NOMO-1 treated with dmso at 0.1 percent for 144 hours (cell line): ENCODE data around the gene TAS2R41.
"Not testable (repeated sequence)": the region's sequence is repeated elsewhere in the genome, so short reads cannot be mapped to it uniquely, and the experiment has no call there.

Source experiments
- DNase-seq: peaks from one replicate; lab custom pipeline; 2025; ENCODE audit not compliant: unreplicated experiment; lab: John Stamatoyannopoulos, UW

The TAS2R41 gene

DNA sequence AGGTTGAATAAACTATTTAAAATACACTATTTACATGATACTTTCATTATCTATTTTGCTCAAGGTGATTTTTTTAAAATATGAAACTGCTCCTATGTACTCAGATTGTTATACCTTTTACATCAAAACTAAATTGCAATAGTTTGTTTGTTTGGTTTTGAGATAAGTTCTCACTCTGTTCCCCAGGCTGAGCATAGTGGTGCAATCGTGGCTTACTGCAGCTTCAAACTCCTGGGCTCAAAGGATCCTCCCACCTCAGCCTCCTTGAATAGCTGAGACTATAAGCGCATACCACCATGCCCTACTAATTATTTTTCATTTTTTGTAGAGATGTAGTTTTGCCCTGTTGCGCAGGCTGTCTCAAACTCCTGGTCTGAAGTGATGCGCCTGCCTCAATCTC, 21.7 kb upstream of the TAS2R41 start:
- DNase-seq: no peak

- no peak for DNase-seq
These were observed 20.5 kb upstream of the TAS2R41 start for GRCh38 chr7:143456992-143457793.

DNA sequence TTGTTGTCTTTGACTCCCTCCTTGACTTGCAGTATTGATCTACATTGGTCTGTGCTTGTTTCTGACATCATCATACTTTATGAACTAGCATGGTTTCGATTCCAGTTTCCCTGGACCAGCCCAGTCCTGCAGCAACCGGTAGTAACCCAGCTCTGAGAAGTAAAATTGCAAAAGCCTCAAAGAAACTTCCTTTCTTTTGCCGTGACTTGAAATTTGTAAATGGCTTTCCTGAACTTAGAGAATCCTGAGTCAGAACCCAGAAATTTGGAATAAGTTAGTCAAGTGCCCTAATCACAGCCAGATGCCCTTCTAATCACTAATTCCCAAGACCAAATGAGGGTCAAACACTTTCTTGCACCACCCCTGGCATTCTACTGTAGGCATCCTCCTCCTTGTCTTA, 19.4 kb upstream of the TAS2R41 start:
- DNase-seq: no peak

DNA sequence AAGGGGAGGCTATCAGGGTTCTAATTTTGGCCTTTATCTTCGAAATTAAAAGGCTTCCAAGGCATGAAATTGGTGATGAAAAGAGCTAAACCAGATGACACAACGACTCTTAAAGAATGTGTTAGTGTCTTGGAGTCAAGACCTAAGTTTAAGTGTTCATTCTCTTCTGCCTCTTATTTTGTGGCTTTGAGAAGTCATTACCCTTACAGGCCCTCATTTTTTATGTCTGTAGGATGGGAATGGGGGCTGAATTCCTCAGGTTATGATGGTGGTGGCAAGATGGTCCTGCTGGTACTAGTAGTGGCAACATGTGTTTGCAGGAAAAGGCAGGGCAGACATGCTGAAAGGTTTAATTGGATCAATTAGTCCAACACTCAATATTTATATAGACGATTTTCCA, 19.0 kb upstream of the TAS2R41 start:
- no peak for DNase-seq

DNA sequence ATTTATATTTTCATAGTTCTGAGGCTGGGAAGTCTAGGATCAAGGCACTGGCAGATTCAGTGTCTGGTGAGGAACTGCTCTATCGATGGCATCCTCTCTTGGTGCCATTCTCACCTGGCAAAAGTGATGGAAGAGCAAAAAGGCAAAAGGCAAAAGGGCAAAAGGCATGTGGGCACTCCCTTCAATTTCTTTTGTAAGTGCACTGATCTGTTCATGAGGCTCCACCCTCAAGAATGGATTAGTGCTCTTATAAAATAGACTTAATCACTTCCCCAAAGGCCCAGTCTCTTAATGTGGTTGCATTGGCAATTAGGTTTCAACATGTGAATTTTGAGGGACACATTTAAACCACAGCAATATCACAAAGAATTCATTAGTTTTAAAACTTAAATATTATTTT, 18.3 kb upstream of the TAS2R41 start:
- DNase-seq: no peak

- DNase-seq: no peak
These were observed 17.2 kb upstream of the TAS2R41 start for GRCh38 chr7:143460271-143460979.

GRCh38 chr7:143462045-143462444, 15.6 kb upstream of the TAS2R41 start:
- DNase-seq: no peak

DNA sequence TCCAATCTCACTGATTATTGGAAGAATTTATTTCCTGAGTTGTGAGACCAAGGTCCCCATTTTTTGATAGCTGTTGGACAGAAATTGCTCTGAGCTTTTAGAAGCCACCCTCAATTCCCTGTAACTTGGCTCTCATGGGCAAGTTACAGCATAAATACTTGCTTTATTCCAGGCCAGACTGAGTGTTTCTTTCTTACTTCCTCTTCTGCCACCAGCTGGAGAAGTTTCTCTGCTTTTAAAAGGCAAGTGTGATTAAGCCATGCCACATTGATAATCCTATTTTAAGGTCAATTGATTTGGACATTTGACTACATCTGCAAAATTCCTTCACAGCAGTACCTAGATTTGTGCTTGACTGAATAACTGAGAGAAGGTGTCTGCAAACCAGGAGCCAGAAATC, 14.1 kb upstream of the TAS2R41 start:
- no peak for DNase-seq

DNA sequence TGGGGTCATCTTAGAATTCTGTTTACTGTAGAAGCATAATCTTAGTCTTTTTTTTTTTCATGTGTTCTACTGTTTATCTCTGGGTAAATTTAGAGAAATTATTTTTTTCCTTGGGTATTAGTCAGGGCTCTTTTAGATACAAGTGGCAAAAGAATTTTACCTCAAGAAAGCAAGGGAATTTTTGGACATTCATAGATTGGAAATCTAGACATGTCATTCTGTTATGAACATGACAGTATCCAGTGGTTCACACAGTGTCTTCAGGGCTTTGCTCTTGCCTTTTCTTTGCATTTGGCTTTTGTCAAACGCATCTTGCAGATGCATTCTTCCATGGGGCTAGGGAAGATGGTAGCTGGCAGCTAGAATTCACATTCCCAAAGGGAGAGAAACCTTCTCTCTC, 13.7 kb upstream of the TAS2R41 start:
- DNase-seq: no peak

DNA sequence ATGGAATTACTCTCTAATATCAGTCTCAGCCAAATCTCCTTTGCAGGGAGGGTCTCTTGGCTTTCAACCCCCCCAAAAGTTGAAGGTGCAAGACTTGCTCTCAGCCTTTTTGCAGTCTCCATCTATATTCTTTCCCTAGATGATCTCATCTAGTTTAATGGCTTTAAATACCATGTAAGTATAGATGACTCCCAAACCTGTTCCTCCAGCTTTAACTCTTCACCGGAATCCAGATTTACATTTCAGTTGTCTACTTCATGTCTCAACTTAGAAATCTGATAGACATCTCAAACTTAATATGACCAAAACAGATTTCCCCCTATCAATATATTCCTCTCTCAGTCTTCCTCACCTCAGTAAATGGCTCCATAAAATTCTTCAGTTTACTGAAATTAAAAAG, 9.9 kb upstream of the TAS2R41 start:
- no peak for DNase-seq

GRCh38 chr7:143472071-143472689, 5.5 kb upstream of the TAS2R41 start:
- DNase-seq: not testable (repeated sequence)

- no peak for DNase-seq
These were observed 1.5 kb downstream of the TAS2R41 start for GRCh38 chr7:143479055-143479766.

DNA sequence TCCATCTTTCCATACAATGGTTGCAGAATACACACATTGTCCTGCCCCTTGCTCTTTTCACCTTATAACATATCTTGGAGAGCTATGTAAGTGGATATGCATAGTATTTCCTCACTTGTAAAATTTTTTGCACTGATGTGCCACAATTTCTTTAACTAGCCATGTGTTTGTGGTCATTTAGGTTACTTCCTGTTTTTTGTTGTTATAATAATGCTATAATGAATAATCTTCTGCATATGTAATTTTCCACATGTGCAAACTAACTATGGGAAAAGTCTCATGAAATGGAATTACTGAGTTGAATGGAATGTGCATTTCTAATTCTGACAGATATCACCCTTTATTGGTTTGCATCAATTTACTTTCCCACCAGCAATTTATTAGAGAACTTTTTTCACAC, 2.8 kb downstream of the TAS2R41 start:
- DNase-seq: no peak

- DNase-seq: no peak
These were observed 6.4 kb downstream of the TAS2R41 start for GRCh38 chr7:143484119-143484518.

DNA sequence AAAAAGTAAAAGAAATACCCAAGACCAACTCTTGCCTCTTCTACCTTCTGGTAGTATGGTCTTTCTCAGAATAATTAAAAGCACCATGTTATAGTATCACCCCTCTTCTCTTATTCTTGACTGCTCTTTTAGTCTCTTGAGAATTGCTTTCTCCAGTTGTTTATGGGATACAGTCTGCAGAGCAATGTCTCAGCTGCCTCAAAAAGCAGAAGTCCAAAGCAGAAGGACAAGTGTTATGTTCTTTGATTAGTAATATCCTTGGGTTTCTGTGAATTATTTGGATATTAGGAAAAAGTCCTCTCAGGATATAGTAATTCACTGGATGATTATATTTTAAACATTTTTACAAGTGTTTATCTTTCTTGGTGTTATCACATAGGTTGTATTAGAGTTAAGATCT, 7.4 kb downstream of the TAS2R41 start:
- no peak for DNase-seq

GRCh38 chr7:143485500-143485899, 7.8 kb downstream of the TAS2R41 start:
- DNase-seq: no peak

DNA sequence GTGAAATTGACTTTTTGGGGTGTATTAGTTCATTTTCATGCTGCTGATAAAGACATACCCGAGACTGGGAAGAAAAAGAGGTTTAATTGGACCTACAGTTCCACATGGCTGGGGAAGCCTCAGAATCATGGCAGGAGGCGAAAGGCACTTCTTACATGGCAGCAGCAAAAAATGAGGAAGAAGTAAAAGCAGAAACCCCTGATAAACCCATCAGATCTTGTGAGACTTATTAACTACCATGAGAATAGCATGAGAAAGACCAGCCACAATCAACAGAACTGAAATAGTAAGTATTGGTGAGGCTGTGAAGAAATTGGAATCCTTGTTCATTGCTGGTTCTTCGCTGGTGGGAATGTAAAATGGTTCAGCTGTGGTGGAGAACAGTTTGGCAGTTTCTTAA, 8.6 kb downstream of the TAS2R41 start:
- DNase-seq: not testable (repeated sequence)

GRCh38 chr7:143487061-143487460, 9.4 kb downstream of the TAS2R41 start:
- no peak for DNase-seq

GRCh38 chr7:143487566-143487965, 9.9 kb downstream of the TAS2R41 start:
- no peak for DNase-seq

- DNase-seq: no peak
These were observed 13.1 kb downstream of the TAS2R41 start for GRCh38 chr7:143490717-143491306.

GRCh38 chr7:143492043-143492471, 14.4 kb downstream of the TAS2R41 start:
- no peak for DNase-seq
